GM21528 (cell line): ENCODE measurements around the gene RNF183.
"Not testable (repeated sequence)": the region's sequence is repeated elsewhere in the genome, so short reads cannot be mapped to it uniquely, and the experiment has no call there.

Experiments
- ATAC-seq: cut with Tn5 transposase; IDR thresholded peaks from one replicate; pipeline ENCODE4 v1.9.1; 2021; ENCODE audit warnings: mild to moderate bottlenecking, moderate library complexity; ENCODE audit not compliant: unreplicated experiment, low FRiP score

Gene RNF183

GRCh38 chr9:113317777-113318176 is 14.6 kb upstream of the RNF183 start:
- no peak for ATAC-seq

- ATAC-seq = no peak
Measured at GRCh38 chr9:113316030-113316429, 12.9 kb upstream of the RNF183 start.

GRCh38 chr9:113315231-113315630 is 12.1 kb upstream of the RNF183 start:
- ATAC-seq = no peak

GRCh38 chr9:113313261-113313660 is 10.1 kb upstream of the RNF183 start:
- no peak for ATAC-seq

- no peak for ATAC-seq
Measured at GRCh38 chr9:113311961-113312360, 8.8 kb upstream of the RNF183 start.

- no peak for ATAC-seq
Measured at GRCh38 chr9:113310538-113310937, 7.4 kb upstream of the RNF183 start.

GRCh38 chr9:113309204-113309813 is 6.1 kb upstream of the RNF183 start:
- no peak for ATAC-seq

- no peak for ATAC-seq
Measured at GRCh38 chr9:113307396-113307975, 4.3 kb upstream of the RNF183 start.

- no peak for ATAC-seq
Measured at GRCh38 chr9:113306566-113306965, 3.4 kb upstream of the RNF183 start.

- no peak for ATAC-seq
Measured at GRCh38 chr9:113301548-113301947, 1.6 kb downstream of the RNF183 start.

- no peak for ATAC-seq
Measured at GRCh38 chr9:113299800-113300292, 3.3 kb downstream of the RNF183 start.

- no peak for ATAC-seq
Measured at GRCh38 chr9:113298924-113299770, 4.0 kb downstream of the RNF183 start.

- no peak for ATAC-seq
Measured at GRCh38 chr9:113298311-113298710, 4.9 kb downstream of the RNF183 start.

GRCh38 chr9:113296796-113297558 is 6.2 kb downstream of the RNF183 start:
- ATAC-seq = no peak

- not testable (repeated sequence) for ATAC-seq
Measured at GRCh38 chr9:113296247-113296646, 6.9 kb downstream of the RNF183 start.

GRCh38 chr9:113293285-113293878 is 9.8 kb downstream of the RNF183 start:
- no peak for ATAC-seq

- no peak for ATAC-seq
Measured at GRCh38 chr9:113290052-113290607, 13.0 kb downstream of the RNF183 start.

- ATAC-seq = no peak
Measured at GRCh38 chr9:113289091-113289490, 14.1 kb downstream of the RNF183 start.

- ATAC-seq = no peak
Measured at GRCh38 chr9:113281356-113281755, 21.8 kb downstream of the RNF183 start.

- ATAC-seq = no peak
Measured at GRCh38 chr9:113278840-113279239, 24.3 kb downstream of the RNF183 start.
